Body of pancreas (tissue), 4 donors: ENCODE results near the gene LDLR. TPM values are rescaled to one million over a fixed set of nuclear protein-coding genes. Genes with fewer than 3 reads are reported as not detected.

ENCODE experiments used
- ATAC-seq: fragments of 150-250 bp; one replicate; pipeline ENCODE4 v1.9.1; 2016
- DNase-seq, 4 donors: peaks; one replicate each; pipeline ENCODE4 v3.0.0-alpha.2; 2019
- H3K27ac ChIP-seq, 4 donors: fragments of 200-600 bp; sonication (generic); 1 replicate in 3 of 4; 2 replicates in 1 of 4; pipeline versions ENCODE4 v1.5.1 to v1.6.1; 2016 to 2019; ENCODE audit warnings: mild to moderate bottlenecking in 1 of 4, mixed read lengths in 1 of 4, moderate library complexity in 1 of 4
- H3K27me3 ChIP-seq, 2 donors: fragments of 200-600 bp; sonication (generic); one replicate each; pipeline ENCODE4 v1.6.0; 2016; ENCODE audit warnings: mild to moderate bottlenecking in 1 of 2
- H3K36me3 ChIP-seq, 2 donors: fragments of 200-600 bp; sonication (generic); replicated peaks in 1 of 2; 2 replicates each; pipeline ENCODE4 v1.5.1; 2016; ENCODE audit warnings: low read depth in 2 of 2; ENCODE audit not compliant: insufficient read depth in 1 of 2
- H3K4me1 ChIP-seq: fragments of 200-600 bp; sonication (generic); one replicate; pipeline ENCODE4 v1.6.0; 2016
- H3K4me3 ChIP-seq, 2 donors: fragments of 200-600 bp; sonication (generic); 1 replicate in 1 of 2; 2 replicates in 1 of 2; pipeline ENCODE4 v1.5.1; 2016 to 2019
- H3K9me3 ChIP-seq, 3 donors: fragments of 200-600 bp; sonication (generic); 1 replicate in 2 of 3; 2 replicates in 1 of 3; pipeline ENCODE4 v1.5.1; 2016
- CTCF ChIP-seq, 7 experiments: fragments of 450-650 bp in 4 of 7; fragments of 200-600 bp in 3 of 7; sonication (generic) in 3 of 7; IDR thresholded peaks; one replicate each; pipeline ENCODE4 v1.5.1; 2016 to 2019; ENCODE audit warnings: antibody characterized with exemption in 7 of 7
- POLR2A ChIP-seq, 3 donors: fragments of 450-650 bp; IDR thresholded peaks; one replicate each; pipeline ENCODE4 v1.6.1; 2016; ENCODE audit warnings: antibody characterized with exemption in 3 of 3, mild to moderate bottlenecking in 2 of 3
- WGBS, 2 donors: methylation state at CpG; one replicate each; pipeline ENCODE4 v1.1.5; 2017; 5-methylcytosine and 5-hydroxymethylcytosine counted together
- intact Hi-C: fragments of 100-400 bp; cut with DNase I; formaldehyde crosslinking; loops from one replicate; pipeline ENCODE4 v1.15.1; 2023
- total RNA-seq, 2 donors: library from RNA; depleted of rRNA; stranded (reverse); fragments of >200 nt; gene quantifications; one replicate each; pipeline ENCODE4 v1.1.0, GENCODE V29; 2016

Gene LDLR
- total RNA-seq, 2 donors from 2014 or later, result 18.9 to 105 TPM

DNA sequence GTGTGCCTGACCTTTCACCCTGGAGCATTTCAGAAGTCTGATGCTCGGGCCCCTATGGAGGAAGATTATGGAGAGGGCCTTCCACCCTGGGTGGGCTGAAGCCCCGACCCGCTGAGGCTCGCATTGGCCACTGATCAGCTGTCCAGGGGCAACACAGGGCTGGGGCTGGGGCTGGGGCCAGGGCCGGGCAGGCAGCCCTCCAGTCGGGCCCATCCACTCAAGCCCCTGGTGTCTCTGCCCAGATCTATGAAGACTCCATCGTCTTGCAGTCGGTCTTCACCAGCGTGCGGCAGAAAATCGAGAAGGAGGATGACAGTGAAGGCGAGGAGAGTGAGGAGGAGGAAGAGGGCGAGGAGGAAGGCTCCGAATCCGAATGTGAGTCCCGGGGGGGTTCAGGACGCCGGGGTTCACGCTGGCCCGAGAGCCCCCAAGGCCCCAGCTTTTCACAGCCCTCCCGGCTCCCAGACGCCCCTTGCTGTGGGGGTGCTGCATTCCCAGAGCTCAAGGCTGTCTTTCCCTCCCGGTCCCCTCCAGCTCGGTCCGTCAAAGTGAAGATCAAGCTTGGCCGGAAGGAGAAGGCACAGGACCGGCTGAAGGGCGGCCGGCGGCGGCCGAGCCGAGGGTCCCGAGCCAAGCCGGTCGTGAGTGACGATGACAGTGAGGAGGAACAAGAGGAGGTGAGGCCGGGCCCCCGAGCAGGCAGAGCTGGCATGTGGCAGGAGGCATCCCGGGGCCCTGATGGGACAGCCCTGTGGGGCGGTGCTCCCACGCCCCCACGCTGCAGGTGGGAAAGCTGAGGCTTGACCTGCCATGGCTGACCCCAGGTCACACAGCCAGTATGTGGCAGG is 29.5 kb upstream of the LDLR start:
- 93 to 95% methylated on average over 4 to 39 of the region's 43 CpGs for WGBS, 2 donors
- no peaks in the 10 kb centered on the region for H3K9me3 ChIP-seq
- H3K36me3 ChIP-seq, result peaks cover 0 to 2% of the 10 kb centered on the region in 2 donors
- no peaks in the 10 kb centered on the region for H3K27me3 ChIP-seq
- TF ChIP-seq CTCF (IDR thresholded peaks at IDR 0.05) (no peak), POLR2A (IDR thresholded peaks at IDR 0.05) (no peak)
- H3K4me3 ChIP-seq, result no peak overlapping the region
- intact Hi-C loops, result no loop called here
- H3K4me1 ChIP-seq, result no peaks in the 10 kb centered on the region
- DNase-seq (no peak), ATAC-seq (no peak)
- no peak overlapping the region for H3K27ac ChIP-seq

- no peak overlapping the region for H3K4me3 ChIP-seq
- 92 to 93% methylated on average over 14 of the region's 14 CpGs for WGBS, 2 donors
Observed at GRCh38 chr19:11061952-11062351, 27.3 kb upstream of the LDLR start.

GRCh38 chr19:11063434-11063833 is 25.8 kb upstream of the LDLR start:
- no peak for ATAC-seq
- TF ChIP-seq CTCF (IDR thresholded peaks at IDR 0.05) (no peak), POLR2A (IDR thresholded peaks at IDR 0.05) (no peak)
- no peak for DNase-seq
- Histone ChIP-seq H3K9me3 (no peaks in the 10 kb centered on the region), H3K27me3 (no peaks in the 10 kb centered on the region), H3K36me3 (peaks cover 0 to 2% of the 10 kb centered on the region in 2 donors), H3K27ac (no peak overlapping the region), H3K4me1 (peaks cover 7% of the 10 kb centered on the region), H3K4me3 (no peak overlapping the region)
- intact Hi-C loops, result no loop called here
- WGBS, 2 donors, result 83 to 91% methylated on average over 3 of the region's 3 CpGs

More at GRCh38 chr19:11061952-11062351, 27.3 kb upstream of the LDLR start:
- peaks cover 7% of the 10 kb centered on the region for H3K4me1 ChIP-seq
- H3K36me3 ChIP-seq, result peaks cover 0 to 2% of the 10 kb centered on the region in 2 donors
- DNase-seq (no peak), ATAC-seq (no peak)
- intact Hi-C loops, result no loop called here
- no peak for TF ChIP-seq CTCF (IDR thresholded peaks at IDR 0.05)
- TF ChIP-seq POLR2A (IDR thresholded peaks at IDR 0.05), result no peak
- H3K9me3 ChIP-seq, result no peaks in the 10 kb centered on the region
- H3K27ac ChIP-seq, result no peak overlapping the region
- H3K27me3 ChIP-seq, result no peaks in the 10 kb centered on the region

DNA sequence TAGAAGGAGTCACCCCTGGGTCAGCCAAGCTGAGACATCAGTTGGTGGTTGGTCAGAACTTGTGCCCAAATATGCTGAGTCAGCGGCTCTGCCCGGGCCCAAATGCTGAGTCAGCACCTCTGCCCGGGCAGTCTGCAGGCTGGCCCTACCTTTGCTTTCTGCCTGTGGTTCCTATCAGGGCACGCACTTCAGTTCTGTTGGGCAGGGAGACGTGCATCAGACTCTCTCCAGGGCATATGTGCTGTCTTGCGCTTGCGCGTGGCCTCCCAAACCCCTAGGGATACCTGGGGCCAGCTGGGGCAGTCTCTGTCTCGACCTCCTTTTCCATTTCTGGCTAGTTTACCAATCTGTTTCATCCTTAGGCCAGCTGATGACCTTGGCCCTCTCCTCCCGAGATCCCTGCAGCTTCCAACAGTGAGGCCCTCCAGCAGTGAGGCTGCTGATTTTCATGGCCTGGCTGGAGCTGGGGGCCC is 24.4 kb upstream of the LDLR start:
- Histone ChIP-seq H3K36me3 (peaks cover 0 to 2% of the 10 kb centered on the region in 2 donors), H3K4me1 (peaks cover 7% of the 10 kb centered on the region), H3K4me3 (no peak overlapping the region), H3K9me3 (no peaks in the 10 kb centered on the region), H3K27me3 (no peaks in the 10 kb centered on the region), H3K27ac (peak overlapping the region in 1 of 4 donors; percentile 35)
- 54 to 80% methylated on average over 9 to 10 of the region's 10 CpGs for WGBS, 2 donors
- ATAC-seq (peak; percentile 43), DNase-seq (peak; percentile 40 to 69 (median 52))
- TF ChIP-seq CTCF (IDR thresholded peaks at IDR 0.05) (no peak), POLR2A (IDR thresholded peaks at IDR 0.05) (no peak)
- intact Hi-C loops, result no loop called here
